Ascending aorta (tissue), 2 donors: Measurements from ENCODE around the gene MS4A6E. TPM values are rescaled to one million over a fixed set of nuclear protein-coding genes. Genes with fewer than 3 reads are reported as not detected.
A peak's percentile ranks its signal among the peaks of the same experiment; 100 is the strongest.
"Not testable (repeated sequence)": the region's sequence is repeated elsewhere in the genome, so short reads cannot be mapped to it uniquely, and the experiment has no call there.

ENCODE experiments used
- DNase-seq, 2 donors: peaks; one replicate each; pipeline ENCODE4 v3.0.0-alpha.2; 2019; ENCODE audit warnings: low spot score in 2 of 2
- H3K27ac ChIP-seq, 2 donors: fragments of 200-600 bp; sonication (generic); one replicate each; pipeline ENCODE4 v1.5.1; 2016 to 2017; ENCODE audit warnings: mild to moderate bottlenecking in 1 of 2
- H3K27me3 ChIP-seq: fragments of 200-600 bp; sonication (generic); one replicate; pipeline ENCODE4 v1.5.1; 2017
- H3K36me3 ChIP-seq, 2 donors: fragments of 200-600 bp; sonication (generic); one replicate each; pipeline ENCODE4 v1.5.1; 2016
- H3K4me1 ChIP-seq, 2 donors: fragments of 200-600 bp; sonication (generic); one replicate each; pipeline ENCODE4 v1.5.1; 2016 to 2017; ENCODE audit warnings: mild to moderate bottlenecking in 1 of 2
- H3K4me3 ChIP-seq, 2 donors: fragments of 200-600 bp; sonication (generic); one replicate each; pipeline ENCODE4 v1.5.1; 2016 to 2017; ENCODE audit warnings: mild to moderate bottlenecking in 1 of 2
- H3K9me3 ChIP-seq, 2 donors: fragments of 200-600 bp; sonication (generic); one replicate each; pipeline ENCODE4 v1.5.1; 2016
- intact Hi-C: fragments of 100-400 bp; cut with DNase I; formaldehyde crosslinking; loops from one replicate; pipeline ENCODE4 v1.15.1; 2023
- total RNA-seq: library from RNA; depleted of rRNA; stranded (reverse); fragments of >200 nt; gene quantifications from one replicate; pipeline ENCODE4 v1.1.0, GENCODE V29; 2016
- TF ChIP-seq, protein P1 (sequence below), 3 experiments: fragments of 200-600 bp in 2 of 3; fragments of 450-650 bp in 1 of 3; sonication (generic) in 2 of 3; IDR thresholded peaks; one replicate each; pipeline ENCODE4 v1.5.1; 2016 to 2019; ENCODE audit warnings: antibody characterized with exemption in 3 of 3, mild to moderate bottlenecking in 1 of 3, moderate library complexity in 1 of 3

Gene MS4A6E
- total RNA-seq, 1 donor from 2014 or later = not detected

DNA sequence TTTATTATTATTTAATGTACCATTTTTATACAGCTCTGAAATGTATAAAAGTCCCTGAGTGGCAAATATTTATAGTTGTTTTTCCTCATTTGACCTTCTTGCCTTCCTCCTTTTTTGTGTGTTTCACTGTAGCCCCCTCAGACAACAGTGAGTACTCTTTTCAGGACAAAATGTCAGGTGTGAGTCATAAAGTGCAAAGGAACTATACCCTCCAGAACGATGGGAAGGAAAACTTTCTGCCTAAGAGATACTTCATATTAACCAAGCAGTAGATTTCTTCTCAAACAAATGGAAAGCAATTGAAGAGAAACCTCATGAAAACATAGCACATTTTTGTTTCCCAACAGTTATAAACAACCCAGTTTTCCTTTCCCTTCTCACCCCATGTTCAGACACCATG lies 35.2 kb downstream of the MS4A6E start:
- intact Hi-C loops = no loop called here
- Histone ChIP-seq H3K27ac (no peak overlapping the region), H3K9me3 (no peaks in the 10 kb centered on the region), H3K27me3 (no peaks in the 10 kb centered on the region), H3K36me3 (no peaks in the 10 kb centered on the region), H3K4me1 (no peaks in the 10 kb centered on the region), H3K4me3 (no peak overlapping the region)
- no peak for DNase-seq
- TF ChIP-seq, protein P1, sequence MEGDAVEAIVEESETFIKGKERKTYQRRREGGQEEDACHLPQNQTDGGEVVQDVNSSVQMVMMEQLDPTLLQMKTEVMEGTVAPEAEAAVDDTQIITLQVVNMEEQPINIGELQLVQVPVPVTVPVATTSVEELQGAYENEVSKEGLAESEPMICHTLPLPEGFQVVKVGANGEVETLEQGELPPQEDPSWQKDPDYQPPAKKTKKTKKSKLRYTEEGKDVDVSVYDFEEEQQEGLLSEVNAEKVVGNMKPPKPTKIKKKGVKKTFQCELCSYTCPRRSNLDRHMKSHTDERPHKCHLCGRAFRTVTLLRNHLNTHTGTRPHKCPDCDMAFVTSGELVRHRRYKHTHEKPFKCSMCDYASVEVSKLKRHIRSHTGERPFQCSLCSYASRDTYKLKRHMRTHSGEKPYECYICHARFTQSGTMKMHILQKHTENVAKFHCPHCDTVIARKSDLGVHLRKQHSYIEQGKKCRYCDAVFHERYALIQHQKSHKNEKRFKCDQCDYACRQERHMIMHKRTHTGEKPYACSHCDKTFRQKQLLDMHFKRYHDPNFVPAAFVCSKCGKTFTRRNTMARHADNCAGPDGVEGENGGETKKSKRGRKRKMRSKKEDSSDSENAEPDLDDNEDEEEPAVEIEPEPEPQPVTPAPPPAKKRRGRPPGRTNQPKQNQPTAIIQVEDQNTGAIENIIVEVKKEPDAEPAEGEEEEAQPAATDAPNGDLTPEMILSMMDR (IDR thresholded peaks at IDR 0.05) = no peak

DNA sequence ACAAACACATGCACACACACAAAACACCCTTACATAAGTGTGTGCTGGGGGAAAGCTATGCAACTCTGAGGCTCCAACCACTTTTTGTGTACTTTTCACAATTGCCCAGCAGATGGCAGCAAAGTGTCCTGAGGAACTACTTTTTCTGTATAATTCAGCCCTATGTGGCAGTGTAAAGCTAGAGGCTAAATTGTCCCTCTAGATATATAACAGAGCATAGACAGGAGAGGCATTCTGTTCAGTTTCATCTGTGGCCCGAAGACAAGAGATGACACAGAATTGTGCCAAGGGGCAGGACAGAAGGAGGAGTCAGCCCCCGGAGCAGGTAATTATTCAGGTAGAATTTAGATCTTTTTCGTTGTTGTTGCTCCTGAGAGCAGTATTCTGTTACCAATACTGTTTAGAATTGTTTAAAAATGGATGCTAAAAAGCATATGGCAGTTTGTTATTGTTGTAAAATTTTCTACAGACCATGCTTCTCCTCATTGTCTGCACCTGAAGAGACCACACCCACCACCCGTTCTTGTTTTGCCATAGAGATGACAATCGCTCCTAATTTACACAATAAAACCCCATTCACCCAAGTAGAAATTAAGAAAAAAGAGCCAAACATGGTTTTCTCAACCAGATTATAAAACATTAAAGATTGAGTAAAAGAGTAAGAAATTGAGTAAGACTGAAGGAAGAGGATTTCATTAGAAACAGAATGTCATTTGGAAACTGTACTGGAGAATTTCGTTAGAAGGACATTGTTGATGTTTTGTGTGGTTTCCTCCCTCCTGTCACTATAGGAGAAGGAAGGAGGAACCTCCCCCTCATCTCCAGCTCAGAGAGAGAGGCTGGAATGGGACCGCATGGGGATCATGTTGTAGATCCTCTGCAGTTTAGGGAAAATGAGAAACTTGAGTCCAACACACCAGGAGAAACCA lies 36.8 kb downstream of the MS4A6E start:
- peak in 1 of 2 donors; percentile 72 for DNase-seq
- H3K9me3 ChIP-seq = no peaks in the 10 kb centered on the region
- TF ChIP-seq, protein P1 (IDR thresholded peaks at IDR 0.05) = peak in 2 of 3 experiments; percentile 51 to 61
- no peaks in the 10 kb centered on the region for H3K27me3 ChIP-seq
- H3K36me3 ChIP-seq = no peaks in the 10 kb centered on the region
- H3K4me1 ChIP-seq = no peaks in the 10 kb centered on the region
- no peak overlapping the region for H3K27ac ChIP-seq
- intact Hi-C loops = no loop called here
- H3K4me3 ChIP-seq = peak overlapping the region in 1 of 2 donors; percentile 19

DNA sequence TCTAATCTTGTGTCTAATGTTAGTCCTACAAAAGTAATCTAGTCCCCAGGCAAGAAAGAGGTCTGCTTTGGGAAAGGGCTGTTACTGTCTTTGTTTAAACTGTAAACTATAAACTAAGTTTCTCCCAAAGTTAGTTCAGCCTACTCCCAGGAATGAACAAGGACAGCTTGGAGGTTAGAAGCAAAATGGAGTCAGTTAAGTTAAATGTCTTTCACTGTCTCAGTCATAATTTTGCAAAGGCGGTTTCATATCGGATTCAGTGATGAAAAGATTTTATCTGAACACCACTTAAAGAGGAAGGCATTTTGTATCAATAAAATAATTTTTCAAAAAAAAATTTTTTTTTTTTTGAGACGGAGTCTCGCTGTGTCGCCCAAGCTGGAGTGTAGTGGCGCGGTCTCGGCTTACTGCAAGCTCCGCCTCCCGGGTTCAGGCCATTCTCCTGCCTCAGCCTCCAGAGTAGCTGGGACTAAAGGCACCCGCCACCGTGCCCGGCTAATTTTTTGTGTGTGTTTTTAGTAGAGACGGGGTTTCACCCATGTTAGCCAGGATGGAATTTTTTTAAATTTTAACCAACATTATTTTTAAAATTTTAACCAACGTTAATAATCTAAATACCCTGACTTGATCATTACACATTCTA lies 39.3 kb downstream of the MS4A6E start:
- H3K9me3 ChIP-seq, H3K4me3 ChIP-seq, H3K27me3 ChIP-seq, H3K4me1 ChIP-seq, H3K36me3 ChIP-seq, H3K27ac ChIP-seq, intact Hi-C loops, DNase-seq: not testable (repeated sequence)

DNA sequence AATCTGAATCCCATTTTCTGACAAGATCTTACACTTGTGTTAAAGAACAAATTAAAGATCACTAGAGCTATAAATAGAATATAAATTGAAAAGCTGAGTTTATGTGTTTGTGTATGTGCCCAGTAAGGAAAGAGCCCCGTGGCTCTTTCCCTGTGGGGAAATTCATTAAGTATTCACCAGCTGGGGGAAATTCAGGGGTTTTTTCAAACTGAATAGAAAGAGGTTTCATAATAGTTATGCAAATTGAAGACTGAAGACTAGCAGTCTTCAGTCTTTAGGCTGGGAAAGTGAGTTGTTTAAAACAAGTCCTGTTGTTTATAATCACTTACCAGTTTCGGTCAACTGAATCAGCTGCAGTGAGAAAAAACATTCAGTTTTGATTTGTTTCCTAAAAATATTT lies 40.0 kb downstream of the MS4A6E start:
- H3K27ac ChIP-seq = no peak overlapping the region
- no peaks in the 10 kb centered on the region for H3K9me3 ChIP-seq
- H3K4me1 ChIP-seq = no peaks in the 10 kb centered on the region
- DNase-seq = no peak
- H3K27me3 ChIP-seq = no peaks in the 10 kb centered on the region
- TF ChIP-seq, protein P1 (IDR thresholded peaks at IDR 0.05) = no peak
- no peaks in the 10 kb centered on the region for H3K36me3 ChIP-seq
- H3K4me3 ChIP-seq = no peak overlapping the region
- intact Hi-C loops = no loop called here

DNA sequence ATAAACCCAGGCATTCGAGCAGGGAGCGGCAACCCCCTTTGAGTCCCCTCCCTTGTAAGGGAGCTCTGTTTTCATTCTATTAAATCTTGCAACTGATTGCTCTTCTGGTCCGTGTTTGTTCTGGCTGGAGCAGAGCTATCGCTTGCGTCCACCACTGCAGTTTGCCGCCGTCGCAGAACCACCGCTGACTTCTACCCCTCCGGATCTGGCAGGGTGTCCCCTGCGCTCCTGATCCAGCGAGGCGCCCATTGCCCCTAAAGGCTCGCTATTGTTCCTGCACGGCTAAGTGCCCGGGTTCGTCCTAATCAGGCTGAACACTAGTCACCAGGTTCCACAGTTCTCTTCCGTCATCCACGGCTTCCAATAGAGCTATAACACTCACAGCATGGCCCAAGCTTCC lies 40.8 kb downstream of the MS4A6E start:
- DNase-seq = no peak
- no peaks in the 10 kb centered on the region for H3K36me3 ChIP-seq
- TF ChIP-seq, protein P1 (IDR thresholded peaks at IDR 0.05) = no peak
- H3K27me3 ChIP-seq = no peaks in the 10 kb centered on the region
- intact Hi-C loops = no loop called here
- H3K4me3 ChIP-seq = no peak overlapping the region
- H3K9me3 ChIP-seq = no peaks in the 10 kb centered on the region
- no peak overlapping the region for H3K27ac ChIP-seq
- no peaks in the 10 kb centered on the region for H3K4me1 ChIP-seq

DNA sequence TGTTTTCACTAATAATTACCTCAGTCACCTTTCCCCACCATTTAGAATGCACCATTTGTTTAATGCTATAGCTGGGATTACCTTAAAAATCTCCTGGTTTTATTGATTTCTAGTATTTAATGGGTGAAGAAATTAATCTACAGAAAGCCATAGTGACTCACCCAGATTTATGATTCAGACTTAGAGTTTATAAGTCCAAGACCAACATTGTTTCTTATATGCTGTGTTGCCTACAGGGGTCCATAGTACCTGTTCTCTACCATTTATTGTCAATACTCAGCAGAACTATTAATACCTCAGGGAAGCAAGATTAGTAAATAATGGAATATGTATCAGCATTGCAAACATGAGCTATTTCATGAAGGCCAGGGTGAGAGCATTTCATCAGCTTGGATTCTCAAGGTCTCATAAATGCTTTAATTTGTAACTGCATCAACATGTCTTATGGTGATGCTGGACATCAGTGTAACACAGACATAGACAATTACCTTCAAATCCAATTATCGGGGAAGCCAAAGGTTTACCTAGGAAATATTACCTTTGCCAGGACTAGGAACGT lies 43.3 kb downstream of the MS4A6E start:
- intact Hi-C loops = no loop called here
- Histone ChIP-seq H3K4me1 (no peaks in the 10 kb centered on the region), H3K36me3 (no peaks in the 10 kb centered on the region), H3K27me3 (no peaks in the 10 kb centered on the region), H3K4me3 (no peak overlapping the region), H3K27ac (no peak overlapping the region), H3K9me3 (no peaks in the 10 kb centered on the region)
- DNase-seq = no peak
- TF ChIP-seq, protein P1 (IDR thresholded peaks at IDR 0.05) = no peak
